Transverse colon (tissue), 4 donors: ENCODE data around the gene YIPF1.

Source experiments
- CTCF ChIP-seq, 5 experiments: fragments of 200-600 bp in 3 of 5; fragments of 450-650 bp in 2 of 5; sonication (generic) in 3 of 5; IDR thresholded peaks; 1 replicate in 2 of 5; 2 replicates in 3 of 5; pipeline ENCODE4 v1.5.1; 2016 to 2017; ENCODE audit warnings: antibody characterized with exemption in 5 of 5, inconsistent platforms in 3 of 5, mild to moderate bottlenecking in 2 of 5, moderate library complexity in 1 of 5
- EP300 ChIP-seq: sonication (generic); formaldehyde crosslinking; IDR thresholded peaks from one replicate; pipeline ENCODE4 v1.6.1; 2017; ENCODE audit warnings: antibody characterized with exemption, low read depth
- POLR2A ChIP-seq: fragments of 450-650 bp; IDR thresholded peaks from one replicate; pipeline ENCODE4 v1.6.1; 2016; ENCODE audit warnings: antibody characterized with exemption, mild to moderate bottlenecking, moderate library complexity
- POLR2AphosphoS5 ChIP-seq, 3 donors: sonication (generic); formaldehyde crosslinking; IDR thresholded peaks; one replicate each; pipeline ENCODE4 v1.6.1; 2016; ENCODE audit warnings: antibody characterized with exemption in 3 of 3

DNA sequence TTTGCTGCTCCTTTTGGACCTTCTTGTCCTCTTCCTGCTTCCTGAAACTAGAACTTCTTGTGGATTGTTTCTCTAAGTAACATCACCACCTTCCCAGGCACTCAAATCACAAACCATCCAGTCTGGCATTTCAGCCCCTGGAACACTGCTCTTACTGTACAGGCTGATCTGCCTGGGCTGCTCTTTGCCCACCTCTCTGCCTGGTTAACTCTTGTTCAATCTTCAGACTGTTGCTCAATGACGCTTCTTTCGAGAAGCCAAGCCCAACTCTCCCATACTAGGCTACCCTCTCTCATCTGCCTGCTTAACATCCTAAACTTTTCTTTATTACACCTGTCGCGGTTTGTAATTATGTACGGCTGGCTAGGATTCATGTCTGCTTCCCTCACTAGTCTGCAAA lies 5.0 kb upstream of the YIPF1 start:
- TF ChIP-seq CTCF (IDR thresholded peaks at IDR 0.05) (no peak), EP300 (no peak), POLR2AphosphoS5 (IDR thresholded peaks at IDR 0.05) (no peak), POLR2A (no peak)
